D721Med (cell line): ENCODE measurements around the gene FAM20C.

Source experiments
- DNase-seq: peaks from one replicate; pipeline ENCODE4 v3.0.0; 2011; ENCODE audit warnings: low spot score; ENCODE audit not compliant: insufficient read length
- FAIRE-seq: peaks from 2 replicates; lab custom pipeline; 2011; peaks lifted over from hg19 to GRCh38; lab: Jason Lieb, UNC
- TF ChIP-seq, protein P1 (sequence below): IDR thresholded peaks from 2 replicates; pipeline ENCODE4 v1.5.1; 2012; ENCODE audit warnings: mild to moderate bottlenecking, control low read depth; ENCODE audit not compliant: insufficient read depth; ENCODE audit errors: missing control alignments

Gene FAM20C

GRCh38 chr7:270351-270983 lies 78.1 kb downstream of the FAM20C start:
- no peak for DNase-seq
- FAIRE-seq = no peak
- TF ChIP-seq, protein P1, sequence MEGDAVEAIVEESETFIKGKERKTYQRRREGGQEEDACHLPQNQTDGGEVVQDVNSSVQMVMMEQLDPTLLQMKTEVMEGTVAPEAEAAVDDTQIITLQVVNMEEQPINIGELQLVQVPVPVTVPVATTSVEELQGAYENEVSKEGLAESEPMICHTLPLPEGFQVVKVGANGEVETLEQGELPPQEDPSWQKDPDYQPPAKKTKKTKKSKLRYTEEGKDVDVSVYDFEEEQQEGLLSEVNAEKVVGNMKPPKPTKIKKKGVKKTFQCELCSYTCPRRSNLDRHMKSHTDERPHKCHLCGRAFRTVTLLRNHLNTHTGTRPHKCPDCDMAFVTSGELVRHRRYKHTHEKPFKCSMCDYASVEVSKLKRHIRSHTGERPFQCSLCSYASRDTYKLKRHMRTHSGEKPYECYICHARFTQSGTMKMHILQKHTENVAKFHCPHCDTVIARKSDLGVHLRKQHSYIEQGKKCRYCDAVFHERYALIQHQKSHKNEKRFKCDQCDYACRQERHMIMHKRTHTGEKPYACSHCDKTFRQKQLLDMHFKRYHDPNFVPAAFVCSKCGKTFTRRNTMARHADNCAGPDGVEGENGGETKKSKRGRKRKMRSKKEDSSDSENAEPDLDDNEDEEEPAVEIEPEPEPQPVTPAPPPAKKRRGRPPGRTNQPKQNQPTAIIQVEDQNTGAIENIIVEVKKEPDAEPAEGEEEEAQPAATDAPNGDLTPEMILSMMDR = no peak

GRCh38 chr7:271266-272107 lies 79.1 kb downstream of the FAM20C start:
- no peak for FAIRE-seq
- no peak for DNase-seq
- TF ChIP-seq, protein P1 = no peak

DNA sequence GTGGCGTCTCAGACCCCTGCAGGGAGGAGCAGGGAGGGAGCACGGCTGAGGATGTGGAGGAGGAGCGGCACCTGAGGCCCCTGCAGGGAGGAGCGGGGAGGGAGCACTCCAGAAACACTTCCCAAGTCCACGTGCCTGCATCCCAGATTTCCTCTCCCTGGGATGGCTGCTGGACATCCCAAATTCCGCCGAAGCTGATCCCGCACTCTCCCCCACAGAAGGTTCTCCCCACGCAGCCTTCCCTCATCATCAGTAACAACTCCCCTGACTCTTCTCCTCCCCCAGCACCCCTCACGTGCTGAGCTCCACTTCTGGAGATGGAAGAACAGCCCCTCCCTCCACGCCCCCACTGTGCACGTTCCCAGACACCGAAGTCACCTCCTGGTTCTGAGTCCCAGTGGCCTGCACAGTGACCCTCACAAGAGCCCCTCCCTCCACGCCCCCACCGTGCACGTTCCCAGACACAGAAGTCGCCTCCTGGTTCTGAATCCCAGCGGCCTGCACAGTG lies 79.8 kb downstream of the FAM20C start:
- FAIRE-seq = no peak
- TF ChIP-seq, protein P1 = no peak
- DNase-seq = no peak

GRCh38 chr7:272631-273030 lies 80.3 kb downstream of the FAM20C start:
- DNase-seq (no peak), FAIRE-seq (no peak)
- TF ChIP-seq, protein P1 = no peak

- FAIRE-seq (no peak), DNase-seq (no peak)
- TF ChIP-seq, protein P1 = no peak
Observed at GRCh38 chr7:273327-273726, 81.0 kb downstream of the FAM20C start.

GRCh38 chr7:274266-274665 lies 81.9 kb downstream of the FAM20C start:
- FAIRE-seq (no peak), DNase-seq (no peak)
- TF ChIP-seq, protein P1 = no peak

GRCh38 chr7:276230-276835 lies 84.0 kb downstream of the FAM20C start:
- TF ChIP-seq, protein P1 = no peak
- DNase-seq (no peak), FAIRE-seq (no peak)
